ENCODE results near the gene UBE2B. TPM values are rescaled to one million over a fixed set of nuclear protein-coding genes. Genes with fewer than 3 reads are reported as not detected.
A peak's percentile ranks its signal among the peaks of the same experiment; 100 is the strongest.
"Not testable (repeated sequence)": the region's sequence is repeated elsewhere in the genome, so short reads cannot be mapped to it uniquely, and the experiment has no call there.

UBE2B gene
- polyA plus RNA-seq = 100 to 1,000 TPM in 1 of 3 donors, 10 to 100 TPM in 2; 49.6 to 166 (median 51.7) TPM

GRCh38 chr5:134370871-134371833, at the start of gene UBE2B:
TSS of gene UBE2B (plus strand) at chr5:134371569. CDS start at chr5:134371596, 27 bp downstream.
- 0 to 1% (median 0%) methylated on average over 55 to 74 of the region's 74 CpGs for WGBS, 3 donors
- peak within 1 kb of the TSS; percentile 92 for H3K27ac ChIP-seq (ENCODE audit: low read depth, low read length)

GRCh38 chr5:134327327-134327726, 44.0 kb upstream of the UBE2B start:
- H3K27ac ChIP-seq (ENCODE audit: low read depth, low read length) = no peak overlapping the region

GRCh38 chr5:134328619-134329018, 42.8 kb upstream of the UBE2B start:
- no peak overlapping the region for H3K27ac ChIP-seq (ENCODE audit: low read depth, low read length)
- WGBS, 3 donors = 67 to 82% (median 78%) methylated on average over 2 of the region's 2 CpGs

- 85 to 94% (median 89%) methylated on average over 6 of the region's 6 CpGs for WGBS, 3 donors
- H3K27ac ChIP-seq (ENCODE audit: low read depth, low read length) = not testable (repeated sequence)
These were observed 34.5 kb upstream of the UBE2B start for GRCh38 chr5:134336833-134337232.

- WGBS, 3 donors = 84 to 95% (median 88%) methylated on average over 3 of the region's 3 CpGs
- H3K27ac ChIP-seq (ENCODE audit: low read depth, low read length) = not testable (repeated sequence)
These were observed 27.9 kb upstream of the UBE2B start for GRCh38 chr5:134343500-134343899.

GRCh38 chr5:134345476-134345875, 25.9 kb upstream of the UBE2B start:
- 80 to 89% (median 85%) methylated on average over 3 of the region's 3 CpGs for WGBS, 3 donors
- not testable (repeated sequence) for H3K27ac ChIP-seq (ENCODE audit: low read depth, low read length)

- no peak overlapping the region for H3K27ac ChIP-seq (ENCODE audit: low read depth, low read length)
- WGBS, 3 donors = 91 to 95% (median 93%) methylated on average over 2 of the region's 2 CpGs
These were observed 25.4 kb upstream of the UBE2B start for GRCh38 chr5:134345996-134346395.

GRCh38 chr5:134349463-134349862, 21.9 kb upstream of the UBE2B start:
- 79 to 91% (median 80%) methylated on average over 4 of the region's 4 CpGs for WGBS, 3 donors
- no peak overlapping the region for H3K27ac ChIP-seq (ENCODE audit: low read depth, low read length)

GRCh38 chr5:134355681-134356080, 15.7 kb upstream of the UBE2B start:
- WGBS, 3 donors = 94 to 95% (median 95%) methylated on average over 5 of the region's 5 CpGs
- H3K27ac ChIP-seq (ENCODE audit: low read depth, low read length) = no peak overlapping the region

- WGBS, 3 donors = 93 to 100% (median 97%) methylated on average over 1 of the region's 1 CpG
These were observed 5.8 kb upstream of the UBE2B start for GRCh38 chr5:134365604-134366003.

GRCh38 chr5:134370311-134370870, 978 bp upstream of the UBE2B start:
- 24 to 25% (median 24%) methylated on average over 5 of the region's 5 CpGs for WGBS, 3 donors
- H3K27ac ChIP-seq (ENCODE audit: low read depth, low read length) = peak overlapping the region; percentile 83

More at GRCh38 chr5:134365604-134366003, 5.8 kb upstream of the UBE2B start:
- no peak overlapping the region for H3K27ac ChIP-seq (ENCODE audit: low read depth, low read length)

- peak overlapping the region; percentile 92 for H3K27ac ChIP-seq (ENCODE audit: low read depth, low read length)
- 0 to 1% (median 1%) methylated on average over 29 of the region's 29 CpGs for WGBS, 3 donors
These were observed 518 bp downstream of the UBE2B start for GRCh38 chr5:134371834-134372340.

- not testable (repeated sequence) for H3K27ac ChIP-seq (ENCODE audit: low read depth, low read length)
- 85 to 97% (median 89%) methylated on average over 4 to 5 of the region's 5 CpGs for WGBS, 3 donors
These were observed 2.3 kb downstream of the UBE2B start for GRCh38 chr5:134373633-134374032.

GRCh38 chr5:134374232-134374631, 2.9 kb downstream of the UBE2B start:
- WGBS, 3 donors = 57 to 78% (median 77%) methylated on average over 3 of the region's 3 CpGs
- no peak overlapping the region for H3K27ac ChIP-seq (ENCODE audit: low read depth, low read length)

- 78 to 87% (median 79%) methylated on average over 5 of the region's 5 CpGs for WGBS, 3 donors
These were observed 9.0 kb downstream of the UBE2B start for GRCh38 chr5:134380346-134380745.

GRCh38 chr5:134382204-134382603, 10.8 kb downstream of the UBE2B start:
- not testable (repeated sequence) for H3K27ac ChIP-seq (ENCODE audit: low read depth, low read length)
- 97 to 100% (median 98%) methylated on average over 2 of the region's 2 CpGs for WGBS, 3 donors

More at GRCh38 chr5:134380346-134380745, 9.0 kb downstream of the UBE2B start:
- H3K27ac ChIP-seq (ENCODE audit: low read depth, low read length) = no peak overlapping the region

GRCh38 chr5:134383980-134384697, 12.8 kb downstream of the UBE2B start:
- H3K27ac ChIP-seq (ENCODE audit: low read depth, low read length) = no peak overlapping the region
- WGBS, 3 donors = 70 to 85% (median 76%) methylated on average over 4 of the region's 4 CpGs

- WGBS, 3 donors = 100% methylated on average over 1 of the region's 1 CpG
- H3K27ac ChIP-seq (ENCODE audit: low read depth, low read length) = no peak overlapping the region
These were observed 16.1 kb downstream of the UBE2B start for GRCh38 chr5:134387443-134387842.

GRCh38 chr5:134392301-134392700, 20.9 kb downstream of the UBE2B start:
- whole genome bisulfite sequencing, 3 donors = 76 to 96% (median 92%) methylated on average over 2 of the region's 2 CpGs

More at GRCh38 chr5:134392301-134392700, 20.9 kb downstream of the UBE2B start:
- no peak overlapping the region for H3K27ac ChIP-seq (ENCODE audit: low read depth, low read length)

Data from adipose tissue (tissue), 3 donors.